NCI-H748 (cell line): ENCODE measurements around the gene CCDC32.
A peak's percentile ranks its signal among the peaks of the same experiment; 100 is the strongest.

Experiments used
- DNase-seq: peaks from one replicate; lab custom pipeline; 2025; ENCODE audit not compliant: unreplicated experiment; lab: John Stamatoyannopoulos, UW

Gene CCDC32

GRCh38 chr15:40513609-40514008 lies 51.2 kb downstream of the CCDC32 start:
- no peak for DNase-seq

- DNase-seq: no peak
These were observed 52.4 kb downstream of the CCDC32 start for GRCh38 chr15:40512440-40512839.

- peak; percentile 47 for DNase-seq
These were observed 53.2 kb downstream of the CCDC32 start for GRCh38 chr15:40511472-40512133.

- DNase-seq: peak; percentile 21
These were observed 53.8 kb downstream of the CCDC32 start for GRCh38 chr15:40511093-40511471.

GRCh38 chr15:40510201-40510600 lies 54.6 kb downstream of the CCDC32 start:
- no peak for DNase-seq

GRCh38 chr15:40508216-40508615 lies 56.6 kb downstream of the CCDC32 start:
- DNase-seq: no peak

- DNase-seq: peak; percentile 75
These were observed 57.8 kb downstream of the CCDC32 start for GRCh38 chr15:40506964-40507571.
